Hematopoietic multipotent progenitor cell (in vitro differentiated cells): ENCODE measurements around the gene NET1. TPM values are rescaled to one million over a fixed set of nuclear protein-coding genes. Genes with fewer than 3 reads are reported as not detected.

Experiments
- DNase-seq, 3 donors: peaks; one replicate each; pipeline ENCODE4 v3.0.0-alpha.2; 2011 to 2015; ENCODE audit warnings: low read depth in 2 of 3, low spot score in 2 of 3
- total RNA-seq: library from RNA; depleted of rRNA; stranded (reverse); fragments of >200 nt; gene quantifications from one replicate; pipeline ENCODE4 v1.2.3, GENCODE V29; 2012

The NET1 gene
- total RNA-seq, 1 donor: 31.5 TPM

DNA sequence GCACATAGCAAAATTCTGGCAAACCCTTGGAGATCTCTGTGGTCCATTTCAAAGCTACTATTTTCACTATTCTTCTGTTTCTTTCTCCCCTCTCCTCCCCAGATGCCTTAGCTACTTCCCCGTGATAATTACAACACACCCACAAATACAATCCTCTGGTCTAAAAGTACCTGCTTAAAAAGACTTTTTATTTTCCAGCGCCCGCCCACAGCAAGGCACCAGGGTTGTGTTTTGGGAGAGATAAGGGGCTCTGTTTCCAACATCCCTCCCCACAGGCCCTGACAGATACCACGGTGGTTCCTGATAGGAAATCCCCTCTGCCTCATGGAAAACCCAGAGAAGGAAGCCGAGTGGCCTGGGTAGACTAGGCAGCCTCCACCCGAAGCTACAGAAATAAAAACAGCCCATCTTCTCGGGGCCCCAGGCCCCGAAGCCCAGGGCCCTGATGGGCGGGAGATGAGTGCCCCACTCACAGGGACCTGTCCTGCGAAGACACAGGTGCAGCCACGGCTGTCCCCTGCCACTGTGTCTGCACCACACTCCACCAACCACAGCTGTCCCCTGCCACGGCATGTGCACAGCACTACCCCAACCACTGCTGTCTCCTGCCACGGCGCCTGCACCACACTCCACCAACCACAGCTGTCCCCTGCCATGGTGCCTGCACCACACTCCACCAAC is 67.3 kb downstream of the NET1 start:
- peak in 2 of 3 donors; percentile 74 to 77 for DNase-seq

- DNase-seq: no peak
Observed at GRCh38 chr10:5480162-5480941, 68.0 kb downstream of the NET1 start.

DNA sequence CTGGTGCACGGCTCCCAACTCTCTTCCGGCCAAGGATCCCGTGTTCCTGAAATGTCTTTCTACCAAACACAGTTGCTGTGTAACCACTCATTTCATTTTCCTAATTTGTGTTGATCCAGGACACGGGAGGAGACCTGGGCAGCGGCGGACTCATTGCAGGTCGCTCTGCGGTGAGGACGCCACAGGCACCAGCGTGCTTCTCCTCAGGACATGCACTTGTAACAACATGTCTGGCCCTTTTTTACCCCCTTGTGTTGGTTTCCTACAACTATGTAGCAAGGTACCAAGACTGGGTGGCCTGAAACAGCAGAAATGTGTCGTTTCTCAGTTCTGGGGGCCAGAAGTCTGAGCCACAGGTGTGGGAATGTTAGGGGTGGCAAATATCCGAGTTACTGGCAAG is 68.8 kb downstream of the NET1 start:
- DNase-seq: no peak

GRCh38 chr10:5482016-5482415 is 69.7 kb downstream of the NET1 start:
- no peak for DNase-seq

DNA sequence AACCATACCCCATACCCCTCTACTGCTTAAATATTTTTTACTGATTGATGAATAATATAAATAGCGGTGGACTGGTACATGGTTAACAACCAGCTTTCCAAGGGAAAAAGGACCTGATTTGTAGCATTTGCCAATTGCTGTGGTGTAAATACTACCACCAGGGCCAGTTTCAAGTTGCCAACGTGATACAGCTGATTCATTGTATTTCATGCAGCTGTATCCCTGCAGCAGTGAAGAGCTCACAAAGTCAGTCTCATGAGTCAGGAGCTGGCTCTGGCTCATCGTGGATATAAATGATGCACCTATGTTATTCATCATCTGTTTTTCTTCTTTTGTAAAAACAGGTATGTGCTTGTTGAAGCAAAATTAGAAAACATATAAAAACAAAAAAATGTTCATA is 71.8 kb downstream of the NET1 start:
- no peak for DNase-seq

DNA sequence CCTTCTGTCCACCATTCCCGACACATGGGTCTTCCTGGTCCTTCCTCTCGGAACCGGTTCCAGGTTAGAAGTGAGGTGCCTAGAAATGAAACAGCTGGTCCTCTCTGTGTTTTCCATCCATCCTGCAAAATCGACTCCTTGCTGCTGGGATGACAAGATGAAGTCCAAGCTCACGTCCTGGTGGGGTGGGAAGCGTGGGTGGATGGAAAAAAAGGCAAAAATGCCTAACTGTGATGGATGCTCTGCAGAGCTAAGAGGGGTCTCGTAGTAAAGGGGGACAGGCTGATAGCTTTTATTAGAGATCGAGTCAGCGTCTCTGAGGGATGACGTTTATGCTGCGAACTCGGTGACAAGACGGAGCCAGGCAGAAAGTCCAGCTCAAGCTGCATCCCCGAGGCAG is 72.9 kb downstream of the NET1 start:
- DNase-seq: no peak

DNA sequence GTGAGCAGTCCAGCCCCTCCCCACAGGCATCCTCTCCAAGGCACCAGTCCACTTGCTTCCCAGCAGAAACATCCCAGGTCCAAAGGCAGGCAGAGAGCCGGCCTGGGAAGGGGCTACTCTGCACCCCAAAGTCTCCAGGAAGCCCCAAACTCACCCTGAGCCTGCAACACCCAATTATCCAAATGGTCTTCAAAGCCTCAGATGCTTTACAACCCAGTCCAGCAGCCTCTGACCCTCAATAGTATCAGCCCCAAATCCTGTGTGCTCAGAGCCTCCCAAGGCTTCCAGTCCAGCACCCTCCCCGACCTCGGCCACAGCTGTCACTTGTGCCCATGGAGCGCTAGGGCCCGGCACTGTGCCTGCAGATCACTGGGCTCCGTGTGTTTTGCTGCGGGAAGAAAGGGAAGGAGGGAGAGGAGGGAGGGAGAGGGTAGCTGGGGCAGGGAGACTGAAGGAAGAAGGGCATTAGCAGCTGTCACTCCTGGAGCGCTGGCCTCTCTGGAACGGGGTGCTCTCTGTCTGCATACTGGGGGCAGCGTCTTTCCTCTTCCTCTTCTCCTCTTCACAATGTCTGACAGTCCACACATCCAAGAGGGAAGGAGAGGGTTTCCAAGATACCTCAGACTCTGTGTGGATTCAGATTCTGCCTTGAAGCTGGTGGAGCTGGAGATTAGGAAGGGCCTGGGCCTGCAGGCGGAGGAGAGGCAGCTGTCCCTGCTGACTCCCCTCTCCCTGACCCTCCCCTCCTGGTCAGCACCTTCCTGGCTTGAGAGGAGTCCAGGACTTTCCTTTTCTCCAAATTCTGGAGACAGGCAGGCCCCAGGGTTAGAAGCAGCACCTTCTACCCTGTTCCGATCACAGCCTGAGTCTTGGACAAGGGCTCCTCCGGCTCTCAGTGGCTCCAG is 73.8 kb downstream of the NET1 start:
- DNase-seq: no peak

- DNase-seq: no peak
Observed at GRCh38 chr10:5486853-5487235, 74.5 kb downstream of the NET1 start.

DNA sequence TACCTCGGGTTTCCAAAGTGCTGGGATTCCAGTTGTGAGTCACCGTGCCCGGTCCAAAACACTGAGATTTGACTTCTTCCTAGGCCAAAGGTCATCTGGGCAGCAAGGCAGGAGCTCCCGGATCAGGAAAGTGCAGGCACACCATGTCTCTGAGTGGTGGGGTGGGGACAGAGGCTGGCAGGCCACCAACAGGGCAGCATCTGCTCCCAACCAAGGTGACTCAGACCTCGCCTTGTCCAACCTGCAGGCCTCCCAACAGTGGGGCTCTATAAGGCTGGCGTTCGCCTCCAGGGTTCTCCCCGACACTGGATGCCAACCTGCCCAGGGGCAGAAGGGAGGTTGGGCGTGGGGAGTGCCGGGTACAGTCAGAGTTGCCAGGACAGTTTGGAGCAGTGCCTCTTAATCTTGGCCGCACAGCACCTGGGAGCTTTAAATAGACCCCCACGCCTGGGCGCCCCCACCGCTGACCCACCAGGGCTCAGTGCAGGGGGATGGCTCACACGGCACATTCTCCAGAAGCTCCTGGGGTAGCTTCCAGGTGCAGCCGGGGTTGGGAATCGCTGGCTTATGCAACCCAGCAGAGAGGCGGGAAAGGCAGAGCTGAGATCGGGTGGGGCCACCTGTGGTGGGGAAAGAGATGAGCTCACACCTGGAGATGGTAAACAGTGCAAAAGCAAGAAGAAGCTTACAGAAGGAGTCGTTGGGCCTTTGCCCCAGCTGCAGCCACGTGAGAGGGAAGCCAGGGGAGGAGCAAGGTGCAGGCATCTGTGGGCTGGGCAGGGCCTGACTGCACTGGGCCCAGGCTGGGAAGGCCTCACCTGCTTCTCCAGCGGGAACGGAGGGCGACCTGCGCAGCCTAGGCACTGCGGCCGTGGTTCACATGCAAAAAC is 76.2 kb downstream of the NET1 start:
- DNase-seq: no peak

- DNase-seq: no peak
Observed at GRCh38 chr10:5490032-5490431, 77.7 kb downstream of the NET1 start.

GRCh38 chr10:5490698-5491464 is 78.5 kb downstream of the NET1 start:
- no peak for DNase-seq

GRCh38 chr10:5491477-5491876 is 79.1 kb downstream of the NET1 start:
- DNase-seq: no peak

DNA sequence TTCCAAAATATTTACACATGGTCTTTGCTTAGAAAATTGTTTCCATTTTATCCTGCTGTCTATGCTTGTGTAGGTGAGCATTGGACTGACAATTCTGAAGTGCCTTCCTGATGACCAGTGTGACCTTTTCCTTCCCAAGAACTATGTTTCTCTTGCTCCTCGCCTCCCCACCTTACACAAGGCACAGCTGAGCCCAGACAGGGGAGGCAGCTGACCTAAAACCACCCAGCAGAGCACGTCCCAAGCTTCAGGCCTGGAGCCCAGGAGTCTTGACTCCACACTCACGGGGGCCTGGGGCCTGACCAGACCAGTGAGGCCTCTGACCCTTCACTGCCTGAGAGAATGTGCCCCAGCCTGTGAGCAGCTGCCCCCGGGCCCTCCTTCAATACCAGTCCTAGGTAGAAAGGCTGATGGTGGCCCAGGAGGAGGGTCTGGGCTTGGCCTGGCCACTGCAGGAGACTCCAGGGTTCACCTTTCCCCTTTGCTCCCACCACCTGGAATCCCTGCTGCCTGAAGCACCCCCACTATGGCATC is 80.0 kb downstream of the NET1 start:
- no peak for DNase-seq

DNA sequence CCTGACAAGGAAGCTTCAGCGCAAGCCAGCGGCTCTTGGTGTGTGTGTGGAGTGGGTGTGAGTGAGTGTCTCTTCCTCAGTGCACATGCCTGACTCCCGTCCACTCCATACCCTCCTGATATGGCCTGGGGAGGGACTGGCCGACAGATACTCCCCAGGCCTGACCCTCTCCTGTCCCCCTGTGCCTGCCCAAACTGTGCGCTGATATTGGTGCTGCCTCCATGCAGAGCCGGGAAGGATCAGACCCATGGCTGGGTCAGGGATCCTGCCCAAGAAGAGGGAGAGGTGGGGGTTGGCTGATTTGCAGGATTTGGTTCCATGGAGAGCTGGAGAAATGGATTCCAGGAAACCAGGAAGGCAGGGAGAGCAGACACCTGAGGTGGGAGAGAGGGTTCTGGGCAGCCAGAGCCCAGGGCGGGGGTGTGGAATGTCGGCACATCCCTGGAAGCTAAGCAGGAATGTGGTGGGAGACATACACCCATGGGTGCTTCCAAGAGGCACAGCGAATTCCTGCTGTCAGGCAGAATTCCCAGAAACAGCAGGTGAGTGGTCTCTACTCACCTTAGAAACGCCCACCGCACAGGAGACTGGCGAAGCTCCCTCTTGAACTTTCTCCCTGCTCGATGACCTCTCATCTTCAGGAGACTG is 80.7 kb downstream of the NET1 start:
- no peak for DNase-seq

GRCh38 chr10:5493691-5494090 is 81.3 kb downstream of the NET1 start:
- no peak for DNase-seq

DNA sequence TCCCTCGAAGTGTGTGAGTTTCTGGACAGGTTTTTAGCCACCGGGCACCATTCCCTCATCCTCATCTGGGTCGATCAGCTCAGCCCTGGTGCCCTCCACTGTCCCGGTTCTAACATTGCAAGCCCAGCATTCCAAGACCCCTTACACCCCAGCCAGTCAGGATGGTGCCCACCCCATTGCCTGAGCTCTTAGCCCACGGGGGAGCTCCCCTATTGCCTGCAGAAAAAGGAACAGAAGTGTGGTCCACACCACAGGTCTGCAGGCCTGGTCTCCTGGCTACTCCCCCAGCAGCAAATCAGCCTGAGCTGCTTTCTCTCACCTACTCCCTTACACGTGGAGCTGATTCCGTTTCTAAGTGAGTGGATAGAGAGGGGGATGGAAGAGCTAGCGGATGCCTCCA is 82.3 kb downstream of the NET1 start:
- DNase-seq: no peak

DNA sequence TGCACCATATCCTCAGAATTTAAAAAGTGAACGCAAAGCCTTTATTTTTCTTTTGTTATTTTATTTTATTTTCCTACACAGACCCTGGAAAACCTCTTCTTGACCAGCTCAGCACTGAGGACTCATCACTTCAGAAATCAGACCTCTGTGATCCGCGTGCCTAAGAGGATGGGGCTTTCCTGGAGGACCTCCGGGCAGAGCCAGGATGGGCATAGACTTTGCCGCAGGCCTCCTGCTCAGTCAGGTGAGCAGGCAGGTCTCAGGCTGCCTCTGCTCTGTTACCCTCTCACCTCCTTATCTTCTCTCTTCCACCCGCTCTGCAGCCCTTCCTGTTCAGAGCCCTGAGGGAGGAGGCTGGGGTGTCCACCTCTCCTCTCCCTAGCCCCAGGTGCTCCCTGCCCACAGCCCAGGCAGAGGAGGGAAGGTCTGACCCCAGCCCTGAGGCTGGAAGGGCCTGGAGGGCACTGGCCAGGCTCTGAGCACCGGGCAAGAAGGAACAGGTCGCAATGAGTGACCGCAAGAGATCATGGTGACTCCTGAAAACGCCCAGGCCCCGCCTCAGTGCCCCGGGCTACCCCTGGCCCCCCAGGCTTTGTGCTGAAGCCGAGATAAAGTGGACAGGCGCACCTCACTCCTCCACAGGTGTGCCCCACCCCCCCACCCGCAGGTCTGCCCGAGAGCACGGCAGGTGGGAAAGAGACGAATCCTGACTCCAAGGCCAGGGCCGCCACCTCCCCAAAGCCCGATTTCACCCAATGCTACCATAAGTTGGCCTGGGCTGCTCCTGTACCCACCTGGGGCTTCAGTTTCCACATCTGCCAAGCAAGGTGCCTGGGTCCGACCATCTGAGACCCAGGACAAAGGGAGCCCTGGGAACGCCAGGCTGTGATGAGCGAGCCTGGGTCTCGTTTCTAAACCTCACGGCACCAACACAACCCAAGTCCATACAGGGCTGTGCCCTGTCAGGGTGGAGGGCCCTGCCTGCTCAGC is 84.2 kb downstream of the NET1 start:
- DNase-seq: no peak

DNA sequence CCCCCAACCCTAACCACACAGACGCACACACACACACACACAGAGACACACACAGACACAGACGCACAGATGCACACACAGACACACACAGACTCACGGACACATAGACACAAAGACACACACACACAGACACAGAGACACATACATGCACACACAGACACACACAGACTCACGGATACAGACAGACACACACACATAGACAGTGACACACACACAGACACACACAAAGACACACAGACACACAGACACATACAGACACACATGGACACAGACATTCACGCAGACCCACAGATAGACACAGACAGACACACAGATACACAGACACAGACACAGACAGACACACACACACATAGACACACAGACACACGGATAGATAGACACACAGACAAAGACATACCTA is 84.9 kb downstream of the NET1 start:
- no peak for DNase-seq
